NCI-H2107 treated with DMSO at 0.1 percent for 48 hours (cell line): Measurements from ENCODE around the gene TMPRSS3.

Experiments
- DNase-seq: peaks from one replicate; lab custom pipeline; 2025; ENCODE audit not compliant: unreplicated experiment; lab: John Stamatoyannopoulos, UW

The TMPRSS3 gene

GRCh38 chr21:42353623-42354022 lies 42.2 kb downstream of the TMPRSS3 start:
- no peak for DNase-seq

GRCh38 chr21:42352441-42353095 lies 43.3 kb downstream of the TMPRSS3 start:
- no peak for DNase-seq

- no peak for DNase-seq
These were observed 44.0 kb downstream of the TMPRSS3 start for GRCh38 chr21:42351626-42352440.

- DNase-seq = no peak
These were observed 44.9 kb downstream of the TMPRSS3 start, which contains the start of gene TFF2 for GRCh38 chr21:42350927-42351426. TFF2 (minus strand) TSS chr21:42350994; CDS start chr21:42350957, 37 bp downstream.

- no peak for DNase-seq
These were observed 45.4 kb downstream of the TMPRSS3 start for GRCh38 chr21:42350318-42350910.

GRCh38 chr21:42349420-42350317 lies 46.2 kb downstream of the TMPRSS3 start:
- no peak for DNase-seq

GRCh38 chr21:42348762-42349161 lies 47.1 kb downstream of the TMPRSS3 start:
- DNase-seq = no peak

- no peak for DNase-seq
These were observed 48.1 kb downstream of the TMPRSS3 start for GRCh38 chr21:42347601-42348327.

- DNase-seq = no peak
These were observed 48.8 kb downstream of the TMPRSS3 start for GRCh38 chr21:42346866-42347600.

GRCh38 chr21:42346441-42346840 lies 49.4 kb downstream of the TMPRSS3 start:
- no peak for DNase-seq

- no peak for DNase-seq
These were observed 51.2 kb downstream of the TMPRSS3 start for GRCh38 chr21:42344631-42345030.

GRCh38 chr21:42343963-42344510 lies 51.8 kb downstream of the TMPRSS3 start:
- no peak for DNase-seq

- no peak for DNase-seq
These were observed 52.3 kb downstream of the TMPRSS3 start for GRCh38 chr21:42343556-42343955.

- no peak for DNase-seq
These were observed 52.8 kb downstream of the TMPRSS3 start for GRCh38 chr21:42343101-42343500.

GRCh38 chr21:42341776-42342542 lies 53.9 kb downstream of the TMPRSS3 start:
- no peak for DNase-seq

GRCh38 chr21:42340187-42341050 lies 55.4 kb downstream of the TMPRSS3 start:
- peak; percentile 40 for DNase-seq
